Hepatocyte (in vitro differentiated cells): Measurements from ENCODE around the gene FAM217B.

ENCODE experiments used
- EZH2 ChIP-seq: fragments of 200-600 bp; sonication (generic); IDR thresholded peaks from 2 replicates; pipeline ENCODE4 v1.6.1; 2016; ENCODE audit warnings: antibody characterized with exemption, mild to moderate bottlenecking, borderline replicate concordance
- EZH2phosphoT487 ChIP-seq: fragments of 200-600 bp; sonication (generic); IDR thresholded peaks from one replicate; pipeline ENCODE4 v1.6.1; 2018; ENCODE audit warnings: antibody characterized with exemption, mild to moderate bottlenecking, low read depth, moderate library complexity; ENCODE audit not compliant: unreplicated experiment, severe bottlenecking
- TF ChIP-seq, protein P1 (sequence below): fragments of 200-600 bp; sonication (generic); IDR thresholded peaks from 2 replicates; pipeline ENCODE4 v1.5.1; 2016; ENCODE audit warnings: antibody characterized with exemption, mild to moderate bottlenecking; ENCODE audit not compliant: poor library complexity

DNA sequence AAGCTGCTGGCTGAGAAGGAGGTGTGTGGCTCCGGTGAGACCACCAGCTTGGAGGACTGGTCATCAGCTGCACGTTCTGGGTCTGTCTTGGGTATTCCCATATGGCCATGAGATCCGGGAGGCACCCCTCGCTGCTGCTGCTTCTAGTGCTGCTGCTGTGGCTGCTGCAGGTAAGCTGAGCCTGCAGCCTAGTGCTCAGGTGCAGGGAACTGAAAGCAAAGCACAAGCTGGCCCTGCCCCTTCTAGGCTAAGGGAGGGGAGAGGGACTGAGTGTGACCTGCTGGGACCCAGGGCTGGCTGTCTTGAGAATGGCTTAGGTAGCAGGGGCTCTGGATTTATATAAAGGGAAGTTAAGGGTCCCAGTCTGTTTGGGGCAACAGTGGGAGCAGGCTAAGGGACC lies 18.4 kb downstream of the FAM217B start:
- TF ChIP-seq, protein P1, sequence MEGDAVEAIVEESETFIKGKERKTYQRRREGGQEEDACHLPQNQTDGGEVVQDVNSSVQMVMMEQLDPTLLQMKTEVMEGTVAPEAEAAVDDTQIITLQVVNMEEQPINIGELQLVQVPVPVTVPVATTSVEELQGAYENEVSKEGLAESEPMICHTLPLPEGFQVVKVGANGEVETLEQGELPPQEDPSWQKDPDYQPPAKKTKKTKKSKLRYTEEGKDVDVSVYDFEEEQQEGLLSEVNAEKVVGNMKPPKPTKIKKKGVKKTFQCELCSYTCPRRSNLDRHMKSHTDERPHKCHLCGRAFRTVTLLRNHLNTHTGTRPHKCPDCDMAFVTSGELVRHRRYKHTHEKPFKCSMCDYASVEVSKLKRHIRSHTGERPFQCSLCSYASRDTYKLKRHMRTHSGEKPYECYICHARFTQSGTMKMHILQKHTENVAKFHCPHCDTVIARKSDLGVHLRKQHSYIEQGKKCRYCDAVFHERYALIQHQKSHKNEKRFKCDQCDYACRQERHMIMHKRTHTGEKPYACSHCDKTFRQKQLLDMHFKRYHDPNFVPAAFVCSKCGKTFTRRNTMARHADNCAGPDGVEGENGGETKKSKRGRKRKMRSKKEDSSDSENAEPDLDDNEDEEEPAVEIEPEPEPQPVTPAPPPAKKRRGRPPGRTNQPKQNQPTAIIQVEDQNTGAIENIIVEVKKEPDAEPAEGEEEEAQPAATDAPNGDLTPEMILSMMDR: no peak
- no peak for TF ChIP-seq EZH2
- TF ChIP-seq EZH2phosphoT487: no peak
